Memory B cell (primary cell): ENCODE data around the gene SOX3.

Source experiments
- ATAC-seq: fragments of 150-1000 bp; cut with Tn5 transposase; 2 replicates; pipeline ENCODE4 v1.10.0; 2021; ENCODE audit warnings: low read depth, mild to moderate bottlenecking, moderate library complexity
- DNase-seq, 2 donors: peaks; one replicate each; pipeline ENCODE4 v3.0.0; 2022; ENCODE audit warnings: low spot score in 2 of 2
- H3K27ac Mint-ChIP-seq: one replicate; pipeline ENCODE4 v1.8.0; 2022; ENCODE audit warnings: mild to moderate bottlenecking, moderate library complexity, mixed read lengths
- H3K27me3 Mint-ChIP-seq: one replicate; pipeline ENCODE4 v1.8.0; 2022; ENCODE audit warnings: mixed read lengths
- H3K36me3 Mint-ChIP-seq: one replicate; pipeline ENCODE4 v1.8.0; 2022; ENCODE audit warnings: mild to moderate bottlenecking, mixed read lengths
- H3K4me1 Mint-ChIP-seq: one replicate; pipeline ENCODE4 v1.8.0; 2022; ENCODE audit warnings: mixed read lengths
- H3K4me3 Mint-ChIP-seq: one replicate; pipeline ENCODE4 v1.8.0; 2022; ENCODE audit warnings: mild to moderate bottlenecking, moderate library complexity, mixed read lengths
- H3K9me3 Mint-ChIP-seq: one replicate; pipeline ENCODE4 v1.8.0; 2022; ENCODE audit warnings: mixed read lengths

SOX3 gene

GRCh38 chrX:140504371-140505324 lies at the start of gene SOX3:
Gene SOX3, minus strand, starts transcription at chrX:140505069. Its CDS starts 9 bp downstream, at chrX:140505060.
- Mint-ChIP-seq H3K36me3 (no peaks in the 10 kb centered on the region), H3K27ac (no peak within 1 kb of the TSS), H3K27me3 (peaks cover 8% of the 10 kb centered on the region), H3K4me1 (no peaks in the 10 kb centered on the region), H3K9me3 (no peaks in the 10 kb centered on the region), H3K4me3 (peak within 1 kb of the TSS; percentile 17)
- no peak for DNase-seq
- no peak for ATAC-seq

- DNase-seq (no peak), ATAC-seq (no peak)
- H3K4me1 Mint-ChIP-seq: no peaks in the 10 kb centered on the region
- no peak overlapping the region for H3K27ac Mint-ChIP-seq
- H3K36me3 Mint-ChIP-seq: no peaks in the 10 kb centered on the region
- no peaks in the 10 kb centered on the region for H3K27me3 Mint-ChIP-seq
- no peak overlapping the region for H3K4me3 Mint-ChIP-seq
- peaks cover 1% of the 10 kb centered on the region for H3K9me3 Mint-ChIP-seq
Measured at GRCh38 chrX:140548985-140549384, 44.1 kb upstream of the SOX3 start.

- Mint-ChIP-seq H3K4me1 (no peaks in the 10 kb centered on the region), H3K36me3 (no peaks in the 10 kb centered on the region), H3K27me3 (peaks cover 1% of the 10 kb centered on the region), H3K9me3 (no peaks in the 10 kb centered on the region), H3K27ac (no peak overlapping the region), H3K4me3 (no peak overlapping the region)
- no peak for DNase-seq
- ATAC-seq: no peak
Measured at GRCh38 chrX:140526171-140526570, 21.3 kb upstream of the SOX3 start.

DNA sequence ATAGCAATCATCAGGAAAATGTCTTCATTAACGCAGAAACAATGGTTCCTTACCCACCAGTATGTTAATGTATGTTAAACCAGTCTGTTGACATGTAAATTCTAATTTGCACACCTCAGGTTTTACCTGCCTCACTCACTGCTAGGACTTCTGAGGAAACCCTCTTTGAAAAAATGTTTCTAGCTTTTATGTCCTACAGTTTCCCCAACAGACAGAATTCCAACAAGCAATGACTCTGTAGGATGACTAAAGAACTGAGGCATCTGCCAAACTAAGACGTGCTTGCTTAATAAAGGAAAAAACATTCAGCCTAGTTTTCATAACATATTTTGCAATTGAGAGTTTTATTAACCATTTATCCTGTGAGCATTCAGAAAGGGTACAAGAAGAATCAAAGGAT lies 20.6 kb upstream of the SOX3 start:
- Mint-ChIP-seq H3K36me3 (no peaks in the 10 kb centered on the region), H3K9me3 (no peaks in the 10 kb centered on the region), H3K4me1 (no peaks in the 10 kb centered on the region), H3K27ac (no peak overlapping the region), H3K27me3 (peaks cover 1% of the 10 kb centered on the region), H3K4me3 (no peak overlapping the region)
- DNase-seq: no peak
- ATAC-seq: no peak

DNA sequence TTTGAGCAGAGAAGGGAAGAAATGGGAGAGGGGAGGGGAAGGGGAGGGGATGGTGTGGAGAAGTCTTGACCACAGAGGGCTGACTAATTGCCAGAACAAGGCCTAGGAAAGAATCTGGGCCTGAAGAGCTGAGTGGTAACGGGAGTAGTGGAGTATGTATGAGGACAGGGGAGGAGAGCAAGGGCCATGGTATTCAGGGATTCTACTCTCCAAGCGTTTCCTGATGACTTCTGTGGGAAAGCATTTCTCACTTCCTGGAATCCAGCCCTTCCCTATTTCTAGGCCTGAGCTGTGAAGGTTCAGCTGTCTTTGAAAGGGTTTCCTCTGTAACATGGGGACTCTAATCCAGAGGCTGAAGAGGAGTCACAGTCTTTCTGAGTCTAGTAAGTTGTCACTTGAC lies 19.7 kb upstream of the SOX3 start:
- Mint-ChIP-seq H3K4me3 (no peak overlapping the region), H3K9me3 (no peaks in the 10 kb centered on the region), H3K27me3 (peaks cover 1% of the 10 kb centered on the region), H3K36me3 (no peaks in the 10 kb centered on the region), H3K4me1 (no peaks in the 10 kb centered on the region), H3K27ac (no peak overlapping the region)
- no peak for DNase-seq
- no peak for ATAC-seq

- H3K27me3 Mint-ChIP-seq: no peaks in the 10 kb centered on the region
- H3K36me3 Mint-ChIP-seq: no peaks in the 10 kb centered on the region
- H3K4me1 Mint-ChIP-seq: no peaks in the 10 kb centered on the region
- no peak overlapping the region for H3K27ac Mint-ChIP-seq
- no peak overlapping the region for H3K4me3 Mint-ChIP-seq
- ATAC-seq: no peak
- no peak for DNase-seq
- no peaks in the 10 kb centered on the region for H3K9me3 Mint-ChIP-seq
Measured at GRCh38 chrX:140521393-140521792, 16.5 kb upstream of the SOX3 start.

- no peak overlapping the region for H3K4me3 Mint-ChIP-seq
- DNase-seq: no peak
- peaks cover 5% of the 10 kb centered on the region for H3K27me3 Mint-ChIP-seq
- H3K4me1 Mint-ChIP-seq: no peaks in the 10 kb centered on the region
- H3K27ac Mint-ChIP-seq: no peak overlapping the region
- no peaks in the 10 kb centered on the region for H3K36me3 Mint-ChIP-seq
- H3K9me3 Mint-ChIP-seq: no peaks in the 10 kb centered on the region
- no peak for ATAC-seq
Measured at GRCh38 chrX:140514554-140514953, 9.7 kb upstream of the SOX3 start.

- Mint-ChIP-seq H3K27me3 (peaks cover 7% of the 10 kb centered on the region), H3K9me3 (no peaks in the 10 kb centered on the region), H3K4me1 (no peaks in the 10 kb centered on the region), H3K27ac (no peak overlapping the region), H3K4me3 (no peak overlapping the region), H3K36me3 (no peaks in the 10 kb centered on the region)
- ATAC-seq (no peak), DNase-seq (no peak)
Measured at GRCh38 chrX:140510895-140511295, 6.0 kb upstream of the SOX3 start.

DNA sequence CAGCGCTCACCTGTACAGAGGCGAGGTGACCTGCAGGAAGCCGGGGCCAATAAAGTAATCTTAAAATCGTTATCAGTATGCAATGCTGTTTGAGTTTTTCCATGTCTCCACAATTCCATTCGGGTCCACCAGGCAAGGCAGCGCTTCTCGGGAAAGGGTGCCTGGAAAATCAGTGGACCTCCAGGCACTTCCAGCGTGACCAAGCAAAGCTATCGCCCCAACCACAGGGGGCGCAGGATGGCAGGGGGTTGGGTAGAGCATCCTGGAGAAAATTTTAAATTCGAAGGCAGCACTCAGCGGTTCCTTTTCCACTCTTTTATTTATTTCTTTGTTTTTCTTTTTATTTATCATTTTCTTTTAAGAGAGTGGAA lies 5.4 kb upstream of the SOX3 start:
- H3K36me3 Mint-ChIP-seq: no peaks in the 10 kb centered on the region
- ATAC-seq (no peak), DNase-seq (no peak)
- no peak overlapping the region for H3K4me3 Mint-ChIP-seq
- no peaks in the 10 kb centered on the region for H3K9me3 Mint-ChIP-seq
- H3K4me1 Mint-ChIP-seq: no peaks in the 10 kb centered on the region
- peaks cover 10% of the 10 kb centered on the region for H3K27me3 Mint-ChIP-seq
- H3K27ac Mint-ChIP-seq: no peak overlapping the region

DNA sequence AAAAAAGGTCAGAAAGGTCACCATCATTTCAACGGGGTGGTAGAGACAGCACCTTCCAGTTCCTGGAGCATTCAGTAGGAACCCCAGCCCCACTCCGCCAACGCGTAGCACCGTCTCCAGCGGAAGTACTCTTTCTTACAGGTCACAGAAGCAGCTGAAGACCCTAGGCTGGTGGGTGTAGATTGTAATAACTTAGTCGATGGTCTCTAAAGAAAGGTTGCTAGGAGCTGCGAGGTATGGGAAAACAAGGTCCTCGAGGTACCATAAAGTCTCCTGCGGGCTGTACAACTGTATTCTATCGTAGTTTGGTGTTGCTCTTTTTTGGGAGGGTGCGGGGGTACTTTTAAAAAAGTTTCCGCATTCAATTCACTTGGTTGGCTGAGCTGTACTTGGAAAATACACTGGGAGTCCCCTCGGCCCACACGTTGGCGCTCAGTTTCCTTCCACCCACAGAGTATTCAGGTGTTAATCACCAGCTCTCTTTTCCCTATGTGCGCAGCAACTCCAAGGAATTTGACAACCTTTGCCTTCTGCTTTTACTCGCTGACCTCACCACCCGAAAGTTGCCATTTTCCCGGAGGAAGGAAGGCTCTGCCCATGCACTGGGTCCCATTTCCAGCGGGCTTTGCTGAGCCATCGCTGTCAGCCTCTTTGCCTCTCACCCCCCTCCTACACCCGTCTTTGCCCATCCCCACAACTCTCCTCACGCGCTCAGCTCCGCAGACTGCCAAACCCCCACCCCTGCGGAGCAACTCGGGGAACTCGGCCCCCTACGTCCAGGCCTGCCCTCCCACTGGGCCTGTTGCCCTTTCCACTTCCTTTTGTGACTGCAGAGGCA lies 4.8 kb upstream of the SOX3 start:
- Mint-ChIP-seq H3K9me3 (no peaks in the 10 kb centered on the region), H3K27ac (no peak overlapping the region), H3K4me1 (no peaks in the 10 kb centered on the region), H3K27me3 (peaks cover 10% of the 10 kb centered on the region), H3K36me3 (no peaks in the 10 kb centered on the region), H3K4me3 (no peak overlapping the region)
- ATAC-seq (no peak), DNase-seq (no peak)

DNA sequence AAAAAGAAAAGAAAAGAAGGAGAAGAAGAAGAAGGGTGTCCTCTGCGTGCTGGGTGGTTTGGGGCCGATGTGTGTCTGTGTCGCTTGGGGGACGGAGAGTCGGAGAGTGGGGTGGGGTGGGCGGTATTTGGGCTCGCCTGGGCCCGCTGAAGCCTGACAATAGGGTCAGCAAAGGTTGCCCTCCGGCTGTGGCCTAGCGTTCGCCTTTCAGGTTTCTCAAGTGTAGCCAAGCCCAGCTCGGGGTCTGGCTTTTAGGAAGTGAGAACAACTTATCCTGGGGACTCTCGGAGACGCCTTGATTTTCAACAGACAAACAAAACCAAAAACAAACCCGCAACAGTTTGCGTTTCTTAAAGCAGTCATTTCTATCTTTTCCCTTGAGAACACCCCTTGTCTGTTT lies 4.1 kb upstream of the SOX3 start:
- no peaks in the 10 kb centered on the region for H3K36me3 Mint-ChIP-seq
- DNase-seq (no peak), ATAC-seq (no peak)
- no peak overlapping the region for H3K4me3 Mint-ChIP-seq
- H3K27me3 Mint-ChIP-seq: peaks cover 10% of the 10 kb centered on the region
- no peaks in the 10 kb centered on the region for H3K4me1 Mint-ChIP-seq
- no peaks in the 10 kb centered on the region for H3K9me3 Mint-ChIP-seq
- H3K27ac Mint-ChIP-seq: no peak overlapping the region

GRCh38 chrX:140507982-140508305 lies 3.1 kb upstream of the SOX3 start:
- no peak for ATAC-seq
- Mint-ChIP-seq H3K4me1 (no peaks in the 10 kb centered on the region), H3K36me3 (no peaks in the 10 kb centered on the region), H3K27me3 (peaks cover 10% of the 10 kb centered on the region), H3K4me3 (no peak overlapping the region), H3K9me3 (no peaks in the 10 kb centered on the region), H3K27ac (no peak overlapping the region)
- no peak for DNase-seq

DNA sequence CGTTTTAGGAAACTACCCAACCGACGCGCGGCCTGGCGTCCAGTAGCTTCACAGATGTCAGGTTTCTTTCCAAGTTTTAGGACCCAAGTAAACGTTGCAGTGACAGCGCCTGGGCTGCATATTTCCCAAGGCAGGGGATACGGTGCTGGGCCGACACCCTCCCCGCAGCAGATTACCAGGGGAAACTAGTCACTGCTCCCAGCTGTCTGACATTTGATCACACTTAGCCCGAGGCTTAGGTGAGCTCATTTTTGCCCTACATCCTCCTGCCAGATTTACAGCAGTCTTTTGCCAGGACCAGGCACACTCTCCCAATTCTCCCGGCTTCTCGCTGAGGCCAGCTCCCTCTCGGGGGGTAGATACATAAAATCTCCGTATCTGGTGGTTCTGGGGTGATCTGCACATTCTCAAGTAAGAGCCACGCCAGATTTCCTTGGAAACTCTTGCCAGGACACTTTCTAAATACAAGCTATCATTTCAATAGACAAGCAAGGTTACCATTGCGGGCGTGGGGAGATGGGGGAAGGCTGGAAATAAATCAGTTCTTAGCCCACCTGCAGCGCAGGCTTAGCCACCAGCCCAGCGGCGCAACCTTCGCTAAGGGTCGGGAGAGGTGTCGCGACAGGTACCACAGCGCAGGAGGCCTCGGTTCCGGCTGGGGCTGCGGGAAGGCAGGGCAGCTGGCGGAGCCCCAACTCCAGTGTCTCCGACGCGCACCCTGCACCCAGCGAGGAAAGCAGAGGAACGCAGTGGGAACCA lies 2.5 kb upstream of the SOX3 start:
- Mint-ChIP-seq H3K4me3 (no peak overlapping the region), H3K27ac (no peak overlapping the region), H3K9me3 (no peaks in the 10 kb centered on the region)

More for the DNA sequence above, 2.5 kb upstream of the SOX3 start:
- Mint-ChIP-seq H3K36me3 (no peaks in the 10 kb centered on the region), H3K4me1 (no peaks in the 10 kb centered on the region), H3K27me3 (peaks cover 10% of the 10 kb centered on the region)
- no peak for ATAC-seq
- no peak for DNase-seq
